CD4-positive, alpha-beta T cell (primary cell): Measurements from ENCODE around the gene ALMS1. TPM values are rescaled to one million over a fixed set of nuclear protein-coding genes. Genes with fewer than 3 reads are reported as not detected.

Source experiments
- ATAC-seq: fragments of 200-7000 bp; cut with Tn5 transposase; one replicate; pipeline ENCODE4 v1.10.0; 2022; ENCODE audit warnings: mild to moderate bottlenecking; ENCODE audit not compliant: poor library complexity
- CTCF ChIA-PET: fragments of 350-600 bp; sonication (Branson Sonifier 250); formaldehyde crosslinking; loops from one replicate; lab custom pipeline; 2021; ENCODE audit warnings: antibody characterized with exemption, inconsistent platforms; lab: Charles Lee
- POLR2A ChIA-PET: fragments of 350-600 bp; sonication (Branson Sonifier 250); formaldehyde crosslinking; loops from one replicate; lab custom pipeline; 2021; ENCODE audit warnings: antibody characterized with exemption, inconsistent platforms; lab: Charles Lee
- DNase-seq, 14 experiments: peaks; one replicate each; pipeline ENCODE4 v3.0.0-alpha.2; 2013 to 2020; ENCODE audit warnings: mixed read lengths in 2 of 14
- H3K27ac ChIP-seq, 2 donors: one replicate each; pipeline versions ENCODE4 v1.5.1 to v1.7.0; 2013; ENCODE audit warnings: low read length in 2 of 2, low read depth in 1 of 2, mild to moderate bottlenecking in 1 of 2
- H3K27me3 ChIP-seq, 2 experiments: 1 replicate in 1 of 2; 2 replicates in 1 of 2; pipeline versions ENCODE4 v1.6.1 to v1.7.0; 2013; ENCODE audit warnings: low read length in 2 of 2, control low read depth in 1 of 2, mild to moderate bottlenecking in 1 of 2, moderate library complexity in 1 of 2; ENCODE audit not compliant: insufficient read depth in 2 of 2, control insufficient read depth in 1 of 2
- H3K36me3 ChIP-seq: one replicate; pipeline ENCODE4 v1.6.1; 2013; ENCODE audit warnings: low read length, control low read depth; ENCODE audit not compliant: insufficient read depth
- H3K4me1 ChIP-seq: one replicate; pipeline ENCODE4 v1.6.1; 2013; ENCODE audit warnings: low read length, control low read depth; ENCODE audit not compliant: insufficient read depth
- H3K4me3 ChIP-seq: one replicate; pipeline ENCODE4 v1.5.1; 2013; ENCODE audit warnings: mild to moderate bottlenecking, low read length, moderate library complexity
- H3K9me3 ChIP-seq, 2 experiments: 1 replicate in 1 of 2; 2 replicates in 1 of 2; pipeline versions ENCODE4 v1.6.1 to v1.7.0; 2013; ENCODE audit warnings: low read length in 2 of 2, mild to moderate bottlenecking in 2 of 2, control low read depth in 1 of 2, moderate library complexity in 1 of 2; ENCODE audit not compliant: control insufficient read depth in 1 of 2, insufficient read depth in 1 of 2
- H3K27ac Mint-ChIP-seq: one replicate; pipeline ENCODE4 v1.8.0; 2020; ENCODE audit warnings: mixed read lengths
- H3K27me3 Mint-ChIP-seq: one replicate; pipeline ENCODE4 v1.8.0; 2021; ENCODE audit warnings: mixed read lengths
- H3K36me3 Mint-ChIP-seq: one replicate; pipeline ENCODE4 v1.8.0; 2021; ENCODE audit warnings: low read depth, mixed read lengths
- H3K4me1 Mint-ChIP-seq: one replicate; pipeline ENCODE4 v1.8.0; 2021; ENCODE audit warnings: low read depth, mixed read lengths
- H3K4me3 Mint-ChIP-seq: one replicate; pipeline ENCODE4 v1.8.0; 2020; ENCODE audit warnings: mild to moderate bottlenecking, mixed read lengths
- H3K9me3 Mint-ChIP-seq: one replicate; pipeline ENCODE4 v1.8.0; 2020; ENCODE audit warnings: mixed read lengths
- CTCF ChIP-seq: fragments of 200-600 bp; IDR thresholded peaks from one replicate; pipeline ENCODE4 v1.8.0; 2022; ENCODE audit warnings: antibody characterized with exemption, mild to moderate bottlenecking
- intact Hi-C, 2 experiments: fragments of 100-400 bp; cut with DNase I in 1 of 2; cut with micrococcal nuclease in 1 of 2; formaldehyde crosslinking; loops; one replicate each; pipeline versions ENCODE4 v1.15.1 to v1.9.0; 2023 to 2025; cut with DNase I, micrococcal nuclease
- total RNA-seq, 174 experiments: library from RNA in 2 of 174; stranded (reverse) in 2 of 174; gene quantifications; one replicate each; pipeline ENCODE4 v1.2.3 and lab custom pipeline; 2021 to 2026

Gene ALMS1
- total RNA-seq, 2 experiments from 2014 or later = 20.2 to 20.6 TPM

GRCh38 chr2:73414696-73415095 is 29.1 kb downstream of the ALMS1 start:
- peaks cover 9% of the 10 kb centered on the region for H3K4me1 Mint-ChIP-seq
- ChIA-PET CTCF (interaction anchor here (0.9 kb wide), 1 partner anchor 9 kb away, joined by 3 read pairs; no protein-coding TSS in a partner anchor), POLR2A (no interaction called here)
- H3K36me3 Mint-ChIP-seq = peaks cover 38% of the 10 kb centered on the region
- H3K27ac ChIP-seq = no peak overlapping the region
- DNase-seq (no peak), ATAC-seq (no peak)
- no peaks in the 10 kb centered on the region for H3K4me1 ChIP-seq
- no peak for TF ChIP-seq CTCF
- no peaks in the 10 kb centered on the region for H3K9me3 Mint-ChIP-seq
- H3K9me3 ChIP-seq = no peaks in the 10 kb centered on the region
- H3K27me3 ChIP-seq = no peaks in the 10 kb centered on the region
- H3K27ac Mint-ChIP-seq = no peak overlapping the region
- no peaks in the 10 kb centered on the region for H3K27me3 Mint-ChIP-seq
- peaks cover 2% of the 10 kb centered on the region for H3K36me3 ChIP-seq
- intact Hi-C loops = no loop called here
- H3K4me3 Mint-ChIP-seq = no peak overlapping the region
- H3K4me3 ChIP-seq = no peak overlapping the region

- peaks cover 2% of the 10 kb centered on the region for H3K36me3 ChIP-seq
- H3K9me3 Mint-ChIP-seq = no peaks in the 10 kb centered on the region
- H3K4me1 Mint-ChIP-seq = peaks cover 9% of the 10 kb centered on the region
- no peak for ATAC-seq
- H3K4me3 Mint-ChIP-seq = no peak overlapping the region
- no peak overlapping the region for H3K4me3 ChIP-seq
- ChIA-PET POLR2A (no interaction called here), CTCF (no interaction called here)
- no peaks in the 10 kb centered on the region for H3K9me3 ChIP-seq
- no peaks in the 10 kb centered on the region for H3K4me1 ChIP-seq
- intact Hi-C loops = no loop called here
- H3K27ac Mint-ChIP-seq = no peak overlapping the region
- no peak for TF ChIP-seq CTCF
- peaks cover 41% of the 10 kb centered on the region for H3K36me3 Mint-ChIP-seq
- DNase-seq = no peak
- H3K27me3 ChIP-seq = no peaks in the 10 kb centered on the region
- no peak overlapping the region for H3K27ac ChIP-seq
- H3K27me3 Mint-ChIP-seq = no peaks in the 10 kb centered on the region
These were observed 30.3 kb downstream of the ALMS1 start for GRCh38 chr2:73415906-73416305.

- intact Hi-C loops = no loop called here
- H3K27ac ChIP-seq = no peak overlapping the region
- ATAC-seq (no peak), DNase-seq (no peak)
- H3K4me3 ChIP-seq = no peak overlapping the region
- Mint-ChIP-seq H3K27me3 (no peaks in the 10 kb centered on the region), H3K27ac (no peak overlapping the region), H3K4me1 (peaks cover 14% of the 10 kb centered on the region), H3K9me3 (no peaks in the 10 kb centered on the region), H3K36me3 (peaks cover 45% of the 10 kb centered on the region), H3K4me3 (no peak overlapping the region)
- no peaks in the 10 kb centered on the region for H3K27me3 ChIP-seq
- H3K9me3 ChIP-seq = no peaks in the 10 kb centered on the region
- H3K4me1 ChIP-seq = no peaks in the 10 kb centered on the region
- peaks cover 2% of the 10 kb centered on the region for H3K36me3 ChIP-seq
- no peak for TF ChIP-seq CTCF
- ChIA-PET POLR2A (no interaction called here), CTCF (no interaction called here)
These were observed 32.7 kb downstream of the ALMS1 start for GRCh38 chr2:73418343-73418742.
